Measurements from ENCODE around the gene SLC26A6.

The SLC26A6 gene

DNA sequence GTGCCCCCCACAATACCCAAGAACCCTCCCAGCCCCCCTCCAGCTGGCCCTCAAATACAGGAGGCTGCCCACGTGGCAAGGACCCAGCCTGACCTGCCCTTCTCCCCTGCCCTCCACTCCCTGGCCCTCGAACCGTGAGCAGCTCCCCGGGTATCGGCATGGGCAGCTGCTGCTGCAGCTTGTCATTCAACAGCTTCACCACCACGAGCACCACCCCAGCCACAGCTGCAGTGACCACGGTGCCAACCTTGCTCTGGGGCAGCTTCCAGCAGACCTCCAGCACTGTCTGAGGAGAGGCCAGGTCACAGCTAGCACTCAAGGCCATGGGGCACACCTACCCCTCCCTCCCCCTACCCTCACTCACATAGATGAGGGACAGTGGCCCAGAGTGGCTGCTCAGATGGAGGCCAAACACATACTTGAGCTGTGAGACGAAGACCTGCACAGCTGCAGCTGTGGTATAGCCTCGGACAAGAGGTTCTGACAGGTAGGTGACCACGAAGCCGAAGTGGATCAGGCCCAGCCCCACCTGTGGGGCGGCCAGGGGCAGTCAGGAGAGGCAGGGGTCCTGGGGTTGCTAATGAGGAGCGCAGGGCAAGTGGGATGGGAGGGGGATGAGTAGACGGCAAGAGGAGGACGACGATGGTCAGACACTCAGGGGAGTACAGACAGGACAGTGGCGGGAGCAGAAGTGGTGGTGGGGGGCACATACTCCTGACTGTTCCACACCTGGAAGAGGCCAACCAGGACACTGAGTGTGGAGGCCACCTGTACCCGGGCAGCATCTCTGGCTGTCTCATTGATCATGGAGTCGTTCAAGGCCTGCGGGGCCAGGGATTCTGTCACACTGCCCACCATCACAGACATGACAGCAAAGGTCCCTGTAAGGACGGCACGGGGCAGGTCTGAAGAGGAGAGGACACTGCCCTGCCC lies 3.5 kb downstream of the SLC26A6 start:
- DNase-seq, result no peak

DNA sequence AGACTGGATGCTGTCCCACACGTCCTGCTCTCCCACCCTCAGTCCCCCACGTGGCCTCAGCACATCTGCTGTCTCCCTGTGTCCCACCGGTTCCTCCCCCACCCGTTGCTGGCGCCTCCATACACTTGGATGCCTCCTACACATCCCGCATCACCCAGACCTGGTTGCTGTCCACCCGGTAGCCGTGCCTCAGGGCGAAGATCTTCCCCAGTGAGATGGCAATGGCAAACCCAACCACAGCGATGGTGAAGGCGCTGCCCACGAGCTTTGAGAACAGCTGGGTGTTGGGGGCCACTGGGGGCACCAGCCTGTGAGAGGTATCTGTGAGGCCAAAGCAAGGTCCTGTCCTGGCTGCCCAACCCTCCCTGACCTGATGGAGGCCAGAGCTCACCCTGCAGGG lies 4.4 kb downstream of the SLC26A6 start:
- DNase-seq, result no peak

GRCh38 chr3:48630407-48630806 lies 4.9 kb downstream of the SLC26A6 start:
- no peak for DNase-seq

- DNase-seq, result no peak
These were observed 5.4 kb downstream of the SLC26A6 start for GRCh38 chr3:48629894-48630293.

DNA sequence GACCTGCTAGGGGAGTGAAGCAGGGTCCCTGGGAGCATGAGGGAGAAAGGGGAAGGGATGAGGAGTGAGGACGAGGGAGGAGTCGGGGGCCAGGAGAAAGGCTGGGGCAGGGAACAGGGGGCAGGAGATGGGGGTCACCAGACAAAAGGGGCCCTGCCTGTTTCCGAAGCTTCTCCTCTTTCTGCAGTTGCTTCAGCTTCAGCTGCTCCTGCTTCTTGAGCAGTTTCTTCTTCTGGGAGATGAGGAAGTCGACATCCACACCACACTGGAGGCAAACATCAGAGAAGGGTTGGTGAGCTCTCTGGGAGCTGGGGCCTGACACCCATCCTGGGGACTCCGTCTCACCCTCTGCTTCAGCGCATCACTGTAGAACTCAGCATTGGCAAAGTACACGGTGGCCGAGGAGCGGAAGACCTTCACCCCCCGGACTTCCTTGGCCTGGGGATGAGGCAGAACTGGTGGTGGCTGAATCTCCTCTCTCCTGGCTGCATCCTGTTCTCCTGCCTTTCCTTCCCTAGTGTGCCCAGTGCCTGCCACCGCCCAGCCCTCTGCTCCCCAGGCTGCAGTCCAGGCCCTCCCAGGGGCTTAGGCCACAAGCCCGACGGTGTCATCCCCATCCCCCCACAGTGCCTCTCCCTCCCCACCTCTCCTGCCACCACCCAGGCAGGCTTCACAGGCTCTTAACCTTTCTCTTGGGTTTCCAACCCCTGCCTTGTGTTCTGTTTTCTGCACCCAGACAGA lies 6.8 kb downstream of the SLC26A6 start:
- DNase-seq, result no peak

- no peak for DNase-seq
These were observed 9.7 kb downstream of the SLC26A6 start for GRCh38 chr3:48625600-48625999.

GRCh38 chr3:48624767-48625166 lies 10.5 kb downstream of the SLC26A6 start:
- DNase-seq, result no peak

GRCh38 chr3:48623851-48624547 lies 11.3 kb downstream of the SLC26A6 start:
- no peak for DNase-seq

DNA sequence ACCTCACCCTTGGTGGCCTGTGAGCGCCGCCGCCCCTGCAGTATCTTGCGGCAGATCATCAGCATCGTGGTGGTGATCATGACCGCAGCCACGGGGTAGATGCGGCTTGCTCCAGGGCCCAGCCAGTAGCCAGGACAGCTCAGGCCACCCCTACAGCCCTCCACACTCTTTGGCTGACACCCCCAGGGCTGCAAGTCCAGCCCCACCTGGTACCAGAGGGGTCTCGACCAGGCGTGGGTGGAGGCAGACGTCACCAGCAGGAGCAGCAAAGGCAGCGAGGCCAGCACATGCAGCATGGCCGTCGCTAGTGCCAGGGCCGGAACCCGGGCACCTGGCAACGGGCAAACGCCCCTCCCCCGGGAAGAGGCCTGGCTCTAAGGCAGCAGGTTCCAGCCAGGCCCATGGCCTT lies 13.8 kb downstream of the SLC26A6 start, which contains the start of gene TMEM89:
TSS of gene TMEM89 (minus strand) at position 309 of the 409 bp plus-strand sequence. CDS start at position 296, 13 bp downstream.
- no peak for DNase-seq

- no peak for DNase-seq
These were observed 15.4 kb downstream of the SLC26A6 start for GRCh38 chr3:48619541-48620524.

DNA sequence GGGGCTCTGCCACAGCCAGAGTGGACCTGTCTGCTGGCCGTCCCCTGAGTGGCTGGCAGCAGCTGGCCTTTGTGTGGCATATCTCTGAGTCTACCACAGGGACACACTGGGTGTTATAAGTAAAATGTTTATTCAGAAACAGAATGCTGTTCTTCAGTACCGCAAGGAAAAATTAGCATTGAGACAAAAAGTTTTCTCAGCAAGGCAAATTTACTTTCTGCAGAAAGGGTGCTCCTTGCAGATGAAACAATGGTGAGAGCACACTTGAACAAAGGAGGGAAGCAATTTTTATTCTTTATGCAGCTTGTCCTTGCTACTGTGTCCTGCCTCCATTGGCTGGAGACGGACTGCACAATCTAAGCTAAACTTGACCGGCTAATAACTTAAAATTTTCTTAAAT lies 17.7 kb downstream of the SLC26A6 start:
- DNase-seq, result no peak

- DNase-seq, result no peak
These were observed 21.2 kb downstream of the SLC26A6 start for GRCh38 chr3:48614044-48614443.

DNA sequence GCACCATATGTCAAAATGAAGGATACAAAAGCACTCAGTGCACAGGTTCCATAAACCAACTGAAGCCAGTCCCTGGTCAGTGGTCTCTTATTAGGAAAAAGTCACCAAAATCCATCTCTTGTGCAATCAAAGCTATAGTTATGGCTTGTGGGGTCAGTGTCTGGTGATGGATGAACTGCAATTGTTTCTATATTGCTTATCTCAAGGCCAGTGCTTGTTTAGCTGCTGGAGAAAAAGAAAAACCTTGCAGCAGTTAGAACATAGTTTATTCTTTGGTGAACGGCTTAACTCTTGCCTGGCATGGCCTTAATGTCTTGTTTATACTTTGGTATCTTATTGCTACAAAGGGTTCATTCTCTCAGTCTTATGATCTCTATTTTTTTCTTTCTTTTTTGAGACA lies 23.0 kb downstream of the SLC26A6 start:
- DNase-seq, result no peak

GRCh38 chr3:48609088-48610005 lies 25.9 kb downstream of the SLC26A6 start, which contains the start of gene UQCRC1:
Gene UQCRC1, minus strand, starts transcription at chr3:48609646. Its CDS starts 26 bp downstream, at chr3:48609620.
- DNase-seq, result peak; percentile 97

DNA sequence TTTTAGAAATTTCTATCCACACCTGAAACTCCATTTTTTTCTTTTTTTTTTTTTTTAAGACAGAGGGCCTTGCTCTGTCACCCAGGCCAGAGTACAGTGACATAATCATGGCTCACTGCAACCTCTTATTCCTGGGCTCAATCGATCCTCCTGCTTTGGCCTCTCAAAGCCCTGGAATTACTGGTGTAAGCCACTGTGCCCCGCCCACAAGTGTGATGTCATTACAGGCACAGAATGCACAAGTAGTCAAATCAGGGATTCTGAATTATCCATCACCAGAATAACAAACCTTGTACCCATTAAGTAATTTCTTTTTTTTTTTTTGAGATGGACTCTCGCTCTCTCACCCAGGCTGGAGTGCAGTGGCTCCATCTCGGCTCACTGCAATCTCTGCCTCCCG lies 27.7 kb downstream of the SLC26A6 start:
- DNase-seq, result peak; percentile 49

GRCh38 chr3:48601622-48601994 lies 33.7 kb downstream of the SLC26A6 start:
- no peak for DNase-seq

GRCh38 chr3:48600711-48601621 lies 34.3 kb downstream of the SLC26A6 start:
- no peak for DNase-seq

GRCh38 chr3:48599509-48600285 lies 35.6 kb downstream of the SLC26A6 start:
- no peak for DNase-seq

DNA sequence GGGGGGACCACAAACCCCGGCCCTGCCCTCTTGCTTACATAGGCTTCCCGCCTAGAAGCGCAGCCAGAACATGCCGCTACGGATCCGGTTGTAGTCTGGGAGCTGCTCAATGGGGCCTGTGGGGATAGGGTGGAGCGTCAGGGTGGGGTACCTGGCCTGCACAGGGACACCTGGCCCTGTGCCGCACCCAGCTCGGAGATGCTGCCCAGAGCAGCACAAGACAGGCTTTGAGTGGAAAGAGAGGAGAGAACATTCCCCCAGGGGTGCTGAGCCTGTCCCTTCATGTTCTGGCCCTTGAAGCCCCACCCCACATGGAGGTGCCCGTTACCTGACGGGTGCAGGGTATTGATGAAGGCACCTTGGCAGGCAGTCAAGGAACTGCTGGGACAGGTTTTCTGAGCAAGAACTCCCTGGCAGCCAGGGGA lies 36.2 kb downstream of the SLC26A6 start:
- no peak for DNase-seq

Data from hematopoietic multipotent progenitor cell treated with erythropoietin and hydrocortisone succinate and interleukin-3 and kit ligand, for 4 days (in vitro differentiated cells).